Measurements from ENCODE around the gene VAV3. TPM values are rescaled to one million over a fixed set of nuclear protein-coding genes. Genes with fewer than 3 reads are reported as not detected.

VAV3 gene
- total RNA-seq, 4 donors from 2014 or later, result 0.33 to 12.1 (median 0.47) TPM

GRCh38 chr1:107963008-107963407 is 2.0 kb downstream of the VAV3 start:
- no peaks in the 10 kb centered on the region for H3K36me3 ChIP-seq
- intact Hi-C loops (cut with DNase I; ENCODE audit: low total_unique reads), result loop anchor here (10.0 kb wide), 1 partner anchor 162 kb away; no protein-coding TSS in a partner anchor
- peak overlapping the region in 3 of 4 donors; percentile 51 to 53 (median 52) for H3K4me3 ChIP-seq
- in situ Hi-C loops (cut with MboI; ENCODE audit: low sequenced_read_pairs in 4 of 4), result no loop called here
- no peak for TF ChIP-seq POLR2A (IDR thresholded peaks at IDR 0.05)
- TF ChIP-seq, protein P1, sequence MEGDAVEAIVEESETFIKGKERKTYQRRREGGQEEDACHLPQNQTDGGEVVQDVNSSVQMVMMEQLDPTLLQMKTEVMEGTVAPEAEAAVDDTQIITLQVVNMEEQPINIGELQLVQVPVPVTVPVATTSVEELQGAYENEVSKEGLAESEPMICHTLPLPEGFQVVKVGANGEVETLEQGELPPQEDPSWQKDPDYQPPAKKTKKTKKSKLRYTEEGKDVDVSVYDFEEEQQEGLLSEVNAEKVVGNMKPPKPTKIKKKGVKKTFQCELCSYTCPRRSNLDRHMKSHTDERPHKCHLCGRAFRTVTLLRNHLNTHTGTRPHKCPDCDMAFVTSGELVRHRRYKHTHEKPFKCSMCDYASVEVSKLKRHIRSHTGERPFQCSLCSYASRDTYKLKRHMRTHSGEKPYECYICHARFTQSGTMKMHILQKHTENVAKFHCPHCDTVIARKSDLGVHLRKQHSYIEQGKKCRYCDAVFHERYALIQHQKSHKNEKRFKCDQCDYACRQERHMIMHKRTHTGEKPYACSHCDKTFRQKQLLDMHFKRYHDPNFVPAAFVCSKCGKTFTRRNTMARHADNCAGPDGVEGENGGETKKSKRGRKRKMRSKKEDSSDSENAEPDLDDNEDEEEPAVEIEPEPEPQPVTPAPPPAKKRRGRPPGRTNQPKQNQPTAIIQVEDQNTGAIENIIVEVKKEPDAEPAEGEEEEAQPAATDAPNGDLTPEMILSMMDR (IDR thresholded peaks at IDR 0.05 in 4 of 5, conservative IDR thresholded peaks at IDR 0.05 in 1 of 5), result no peak
- H3K27ac ChIP-seq, result no peak overlapping the region
- peaks cover 0 to 10% of the 10 kb centered on the region in 2 donors for H3K4me1 ChIP-seq
- no peaks in the 10 kb centered on the region for H3K9me3 ChIP-seq
- ATAC-seq, result no peak
- peaks cover 14 to 22% (median 14%) of the 10 kb centered on the region in 3 donors for H3K27me3 ChIP-seq
- DNase-seq, result no peak

- Histone ChIP-seq H3K9me3 (no peaks in the 10 kb centered on the region), H3K27ac (no peak overlapping the region), H3K4me1 (peaks cover 10 to 14% of the 10 kb centered on the region in 2 donors), H3K36me3 (no peaks in the 10 kb centered on the region), H3K4me3 (no peak overlapping the region), H3K27me3 (no peaks in the 10 kb centered on the region)
- in situ Hi-C loops (cut with MboI; ENCODE audit: low sequenced_read_pairs in 4 of 4) (no loop called here), intact Hi-C loops (cut with DNase I; ENCODE audit: low total_unique reads) (loop anchor here (5.0 kb wide), 1 partner anchor 97 kb away; no protein-coding TSS in a partner anchor)
- DNase-seq, result no peak
- no peak for ATAC-seq
- no peak for TF ChIP-seq POLR2A (IDR thresholded peaks at IDR 0.05)
- TF ChIP-seq, protein P1 (IDR thresholded peaks at IDR 0.05 in 4 of 5, conservative IDR thresholded peaks at IDR 0.05 in 1 of 5), result no peak
Measured at GRCh38 chr1:107954719-107955415, 10.1 kb downstream of the VAV3 start.

- intact Hi-C loops (cut with DNase I; ENCODE audit: low total_unique reads), result loop anchor here (5.0 kb wide), 1 partner anchor 98 kb away; no protein-coding TSS in a partner anchor
- no peak overlapping the region for H3K4me3 ChIP-seq
- peaks cover 10 to 14% of the 10 kb centered on the region in 2 donors for H3K4me1 ChIP-seq
- ATAC-seq (no peak), DNase-seq (no peak)
- no peaks in the 10 kb centered on the region for H3K36me3 ChIP-seq
- no peaks in the 10 kb centered on the region for H3K9me3 ChIP-seq
- TF ChIP-seq, protein P1 (IDR thresholded peaks at IDR 0.05 in 4 of 5, conservative IDR thresholded peaks at IDR 0.05 in 1 of 5), result no peak
- no peak for TF ChIP-seq POLR2A (IDR thresholded peaks at IDR 0.05)
- H3K27me3 ChIP-seq, result no peaks in the 10 kb centered on the region
- in situ Hi-C loops (cut with MboI; ENCODE audit: low sequenced_read_pairs in 4 of 4), result no loop called here
- H3K27ac ChIP-seq, result no peak overlapping the region
Measured at GRCh38 chr1:107954126-107954525, 10.9 kb downstream of the VAV3 start.

DNA sequence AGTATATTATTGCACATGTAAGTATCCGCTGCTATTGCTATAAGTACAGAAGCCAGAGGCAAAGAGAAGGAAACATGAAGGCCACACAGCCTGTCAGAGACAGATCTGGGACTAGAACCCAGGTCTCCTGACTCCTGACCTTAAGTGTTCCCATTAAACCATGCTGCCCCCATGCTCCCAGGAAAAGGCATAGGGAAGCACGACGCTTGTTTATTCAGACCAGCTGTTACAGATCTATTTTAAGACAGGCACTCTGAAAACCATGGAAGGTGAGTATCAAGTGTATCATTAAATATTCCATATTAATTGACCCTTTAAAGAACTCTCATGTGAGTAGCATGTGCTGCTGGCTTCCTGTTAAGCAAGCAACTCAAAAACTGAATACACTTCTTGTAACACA is 11.4 kb downstream of the VAV3 start:
- peak in 1 of 2 donors; percentile 27 for ATAC-seq
- Histone ChIP-seq H3K27me3 (no peaks in the 10 kb centered on the region), H3K4me1 (peaks cover 10 to 14% of the 10 kb centered on the region in 2 donors), H3K9me3 (no peaks in the 10 kb centered on the region), H3K36me3 (no peaks in the 10 kb centered on the region), H3K27ac (peak overlapping the region in 1 of 4 donors; percentile 7), H3K4me3 (no peak overlapping the region)
- intact Hi-C loops (cut with DNase I; ENCODE audit: low total_unique reads), result loop anchor here (5.0 kb wide), 1 partner anchor 99 kb away; no protein-coding TSS in a partner anchor
- in situ Hi-C loops (cut with MboI; ENCODE audit: low sequenced_read_pairs in 4 of 4), result no loop called here
- no peak for DNase-seq
- no peak for TF ChIP-seq POLR2A (IDR thresholded peaks at IDR 0.05)

DNA sequence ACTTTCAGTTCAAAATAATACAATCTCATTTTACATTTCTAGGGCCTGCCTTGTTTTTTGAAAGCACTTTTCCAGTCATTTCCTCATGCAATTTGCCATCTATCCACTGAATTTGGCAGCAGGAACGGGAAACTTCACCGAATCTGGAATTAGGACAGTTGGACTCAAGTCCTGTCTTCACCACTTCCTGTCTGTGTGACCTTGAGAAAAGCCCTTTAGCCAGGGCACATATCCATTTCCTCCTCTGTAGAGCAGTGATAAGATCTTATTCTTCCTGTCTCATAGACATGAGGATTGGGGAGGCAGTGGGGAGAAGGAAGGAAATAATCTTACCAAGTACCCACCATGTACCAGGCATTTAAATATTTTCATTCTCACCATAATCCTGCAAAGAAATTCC is 12.0 kb downstream of the VAV3 start:
- Histone ChIP-seq H3K4me3 (no peak overlapping the region), H3K36me3 (no peaks in the 10 kb centered on the region), H3K27me3 (no peaks in the 10 kb centered on the region), H3K27ac (peak overlapping the region in 1 of 4 donors; percentile 7), H3K4me1 (peaks cover 10 to 14% of the 10 kb centered on the region in 2 donors), H3K9me3 (no peaks in the 10 kb centered on the region)
- TF ChIP-seq POLR2A (IDR thresholded peaks at IDR 0.05), result no peak
- TF ChIP-seq, protein P1 (IDR thresholded peaks at IDR 0.05 in 4 of 5, conservative IDR thresholded peaks at IDR 0.05 in 1 of 5), result no peak
- in situ Hi-C loops (cut with MboI; ENCODE audit: low sequenced_read_pairs in 4 of 4) (no loop called here), intact Hi-C loops (cut with DNase I; ENCODE audit: low total_unique reads) (loop anchor here (5.0 kb wide), 1 partner anchor 99 kb away; no protein-coding TSS in a partner anchor)
- no peak for DNase-seq
- no peak for ATAC-seq

All from gastrocnemius medialis (tissue), 4 donors.